H1 (cell line): Measurements from ENCODE around the gene DOK6. TPM values are rescaled to one million over a fixed set of nuclear protein-coding genes. Genes with fewer than 3 reads are reported as not detected.

ENCODE experiments used
- CHD1 ChIP-seq: IDR thresholded peaks from 2 replicates; pipeline ENCODE4 v1.6.1; 2012; ENCODE audit warnings: low read depth, low read length, improper control_type of control experiment
- CHD7 ChIP-seq: fragments of 300-600 bp; sonication (generic); IDR thresholded peaks from 2 replicates; pipeline ENCODE4 v1.7.1; 2012; ENCODE audit warnings: low read length, moderate library complexity, mild to moderate bottlenecking, inconsistent platforms; ENCODE audit not compliant: insufficient replicate concordance
- KDM4A ChIP-seq: IDR thresholded peaks from one replicate; pipeline ENCODE4 v1.7.1; 2012; ENCODE audit warnings: low read depth, mild to moderate bottlenecking, moderate library complexity, low read length, inconsistent platforms; ENCODE audit not compliant: severe bottlenecking
- SRF ChIP-seq: IDR thresholded peaks from 2 replicates; pipeline ENCODE4 v1.6.1; 2011; ENCODE audit warnings: mild to moderate bottlenecking, low read depth, low read length, moderate library complexity
- polyA plus RNA-seq, 7 experiments: library from polyadenylated mRNA; depleted of rRNA in 3 of 7; stranded (reverse) in 5 of 7; unstranded in 2 of 7; fragments of >200 nt in 5 of 7; fragments of 200-250 nt in 2 of 7; gene quantifications; 1 replicate in 5 of 7; 2 replicates in 1 of 7; 4 replicates in 1 of 7; pipeline versions ENCODE4 v1.2.1 to v1.2.3, GENCODE V29; 2011 to 2013; ENCODE audit warnings: missing spikeins in 2 of 7, mixed read lengths in 2 of 7
- total RNA-seq: library from RNA; stranded (reverse); fragmentation: NEBNext Ultra II Directional; extraction: Animal tissue kit (Norgen Biotek cat#: 25700); gene quantifications from 2 replicates; pipeline ENCODE4 v1.2.1, GENCODE V29; 2021

The DOK6 gene
- total and polyA plus RNA-seq, 2 of the 8 experiments (the other 6 are each of a cell fraction or from before 2014, with no cell fraction given), result 0.33 to 0.50 TPM

GRCh38 chr18:69631281-69631680 is 230.6 kb downstream of the DOK6 start (continued):
- no peak for TF ChIP-seq CHD7
- no peak for TF ChIP-seq CHD1
- no peak for TF ChIP-seq SRF
- no peak for TF ChIP-seq KDM4A
